GM18519 (cell line): ENCODE results near the gene NOD2.

Experiments
- ATAC-seq: cut with Tn5 transposase; IDR thresholded peaks from one replicate; pipeline ENCODE4 v1.9.1; 2021; ENCODE audit warnings: mild to moderate bottlenecking, moderate library complexity; ENCODE audit not compliant: unreplicated experiment, low FRiP score

NOD2 gene

DNA sequence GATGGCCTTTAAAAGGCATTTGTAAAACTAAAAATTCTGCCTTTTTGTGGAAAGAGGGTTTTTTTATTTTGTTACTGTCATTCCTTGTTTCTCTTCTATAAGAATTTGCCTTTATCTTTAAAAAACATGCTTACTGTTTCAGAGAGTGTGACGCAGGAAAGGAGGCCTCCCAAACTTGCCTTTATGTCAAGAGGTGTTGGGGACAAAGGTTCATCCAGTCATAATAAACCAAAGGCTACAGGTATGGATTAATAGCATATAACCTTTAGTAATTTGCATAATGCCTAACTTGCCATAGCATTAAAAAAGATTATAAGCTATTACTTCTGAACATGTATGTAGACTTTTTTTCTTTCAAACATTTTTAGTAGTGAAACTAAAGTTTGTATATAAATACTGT is 82.6 kb downstream of the NOD2 start:
- ATAC-seq, result no peak

DNA sequence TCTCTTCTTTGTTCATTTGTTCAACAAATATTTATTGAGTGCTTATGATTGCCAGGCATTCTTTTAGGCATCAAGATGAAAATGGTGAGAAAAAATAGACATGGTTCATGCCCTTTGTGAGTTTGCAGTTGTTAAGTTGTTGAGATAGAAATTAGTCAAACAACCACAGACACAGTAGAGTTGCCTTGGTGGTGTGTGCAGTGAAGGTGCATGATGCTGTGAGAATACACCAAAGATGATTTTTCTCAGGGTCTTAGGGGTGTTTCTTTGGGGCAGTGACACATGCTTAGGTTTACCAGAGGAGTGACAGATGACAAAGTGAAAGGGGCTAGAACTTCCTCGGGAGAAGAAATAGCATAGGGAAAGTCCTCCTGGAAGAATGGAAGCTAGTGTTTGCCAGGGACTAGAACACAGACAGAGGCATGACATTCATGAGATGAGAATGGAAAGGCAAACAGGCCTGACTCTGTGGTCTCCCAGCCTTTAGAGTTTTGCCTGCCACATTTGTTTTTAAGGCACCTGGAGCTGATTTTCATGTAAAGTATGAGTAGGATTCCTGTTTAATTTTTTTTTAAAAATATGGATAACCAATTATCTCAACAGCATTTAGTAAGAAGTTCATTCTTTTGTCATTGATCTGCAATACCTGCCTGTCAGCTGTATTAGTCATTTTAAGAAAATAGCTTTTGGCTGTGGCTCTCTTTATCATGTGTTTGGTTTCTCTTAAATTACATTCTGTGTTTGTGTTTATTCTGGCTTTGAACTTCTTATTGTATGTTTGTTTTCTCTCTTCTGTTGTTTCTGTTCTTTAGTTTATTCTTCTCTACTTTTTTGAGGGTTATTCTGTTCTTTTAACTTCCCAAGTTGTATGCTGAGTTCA is 85.1 kb downstream of the NOD2 start:
- ATAC-seq, result no peak

DNA sequence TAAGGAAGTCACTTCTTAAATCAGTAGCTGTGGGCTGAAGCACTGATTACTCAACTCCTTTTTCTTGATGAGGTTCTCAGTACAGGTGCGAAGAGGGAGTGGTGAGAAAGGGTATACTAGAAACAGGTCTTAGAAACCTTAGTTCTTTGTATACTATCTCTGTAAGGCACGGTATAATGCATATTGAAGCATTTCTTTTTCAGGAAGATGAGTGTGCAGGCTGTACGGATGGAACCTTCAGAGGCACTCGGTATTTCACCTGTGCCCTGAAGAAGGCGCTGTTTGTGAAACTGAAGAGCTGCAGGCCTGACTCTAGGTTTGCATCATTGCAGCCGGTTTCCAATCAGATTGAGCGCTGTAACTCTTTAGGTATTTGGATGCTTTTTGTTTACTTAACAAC is 87.6 kb downstream of the NOD2 start:
- no peak for ATAC-seq

DNA sequence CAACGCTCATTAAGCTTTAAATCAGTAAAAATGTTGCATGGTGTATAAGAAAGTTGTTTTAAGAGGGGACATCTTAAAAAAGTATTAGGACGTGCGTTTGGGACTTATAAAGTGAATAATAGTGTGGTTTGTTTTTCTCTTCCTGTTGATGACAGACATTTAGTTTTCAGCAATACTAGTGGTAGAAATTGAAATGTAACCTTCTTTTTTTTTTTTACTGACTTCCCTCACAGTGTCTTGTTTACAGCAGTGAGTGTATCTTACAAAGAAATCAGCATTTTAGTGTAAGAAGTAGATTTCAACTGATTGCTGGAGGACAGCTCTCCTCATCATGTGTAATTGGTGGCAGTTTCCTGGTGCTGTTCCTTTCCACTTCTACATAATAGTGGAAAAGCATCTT is 88.1 kb downstream of the NOD2 start:
- no peak for ATAC-seq
